ENCODE data around the gene AAK1. TPM values are rescaled to one million over a fixed set of nuclear protein-coding genes. Genes with fewer than 3 reads are reported as not detected.

AAK1 gene
- total and polyA plus RNA-seq, 2 donors (not counting 1 experiment from before 2014, with no cell fraction given): 43.5 to 45.7 TPM

DNA sequence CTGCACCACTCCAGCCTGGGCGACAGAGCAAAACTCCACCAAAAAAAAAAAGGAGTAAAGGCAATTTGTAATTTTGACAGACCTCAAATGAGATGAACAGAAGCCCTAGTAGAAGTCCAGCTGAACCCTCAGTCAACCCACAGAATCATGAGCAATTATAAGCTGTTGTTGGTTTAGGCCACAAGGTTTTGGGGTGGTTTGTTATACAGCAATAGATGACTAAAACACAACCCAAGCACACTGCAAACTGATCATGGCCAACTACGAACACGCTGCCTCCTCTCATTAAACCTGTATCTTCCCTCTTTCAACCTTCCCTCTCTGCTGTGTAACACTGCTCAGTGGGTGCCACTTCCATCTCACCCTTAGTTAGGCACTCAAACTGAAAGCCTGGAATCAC is 22.1 kb downstream of the AAK1 start:
- Histone ChIP-seq H3K9me3 (ENCODE audit: control insufficient read depth, insufficient read depth, low read depth, low read length) (no peaks in the 10 kb centered on the region), H3K27me3 (ENCODE audit: control insufficient read depth, insufficient read depth, low read length) (no peaks in the 10 kb centered on the region), H3K27ac (ENCODE audit: insufficient read depth, low read length) (no peak overlapping the region), H2AFZ (ENCODE audit: low read length) (no peak overlapping the region), H3K4me3 (replicated peaks in 1 of 4; ENCODE audit: control extremely low read depth in 1 of 4, insufficient read depth in 1 of 4, low read depth in 3 of 4, low read length in 4 of 4) (no peak overlapping the region), H3K9ac (ENCODE audit: insufficient read depth, low read length) (no peak overlapping the region), H3K4me2 (ENCODE audit: extremely low read depth, insufficient read depth, low read length) (no peak overlapping the region), H3K4me1 (ENCODE audit: control insufficient read depth, extremely low read depth, insufficient read depth, low read length) (peaks cover 2% of the 10 kb centered on the region), H3K79me2 (ENCODE audit: control insufficient read depth, insufficient read depth, low read length) (peaks cover 84% of the 10 kb centered on the region), H3K36me3 (ENCODE audit: control insufficient read depth, insufficient read depth, low read length) (no peaks in the 10 kb centered on the region), H4K20me1 (ENCODE audit: control insufficient read depth, extremely low read depth, insufficient read depth, low read length) (peaks cover 7% of the 10 kb centered on the region)
- TF ChIP-seq EZH2 (IDR thresholded peaks at IDR 0.05; ENCODE audit: low read length, missing control alignments): no peak
- TF ChIP-seq, protein P1, sequence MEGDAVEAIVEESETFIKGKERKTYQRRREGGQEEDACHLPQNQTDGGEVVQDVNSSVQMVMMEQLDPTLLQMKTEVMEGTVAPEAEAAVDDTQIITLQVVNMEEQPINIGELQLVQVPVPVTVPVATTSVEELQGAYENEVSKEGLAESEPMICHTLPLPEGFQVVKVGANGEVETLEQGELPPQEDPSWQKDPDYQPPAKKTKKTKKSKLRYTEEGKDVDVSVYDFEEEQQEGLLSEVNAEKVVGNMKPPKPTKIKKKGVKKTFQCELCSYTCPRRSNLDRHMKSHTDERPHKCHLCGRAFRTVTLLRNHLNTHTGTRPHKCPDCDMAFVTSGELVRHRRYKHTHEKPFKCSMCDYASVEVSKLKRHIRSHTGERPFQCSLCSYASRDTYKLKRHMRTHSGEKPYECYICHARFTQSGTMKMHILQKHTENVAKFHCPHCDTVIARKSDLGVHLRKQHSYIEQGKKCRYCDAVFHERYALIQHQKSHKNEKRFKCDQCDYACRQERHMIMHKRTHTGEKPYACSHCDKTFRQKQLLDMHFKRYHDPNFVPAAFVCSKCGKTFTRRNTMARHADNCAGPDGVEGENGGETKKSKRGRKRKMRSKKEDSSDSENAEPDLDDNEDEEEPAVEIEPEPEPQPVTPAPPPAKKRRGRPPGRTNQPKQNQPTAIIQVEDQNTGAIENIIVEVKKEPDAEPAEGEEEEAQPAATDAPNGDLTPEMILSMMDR (conservative IDR thresholded peaks at IDR 0.05 in 1 of 2, IDR thresholded peaks at IDR 0.05 in 1 of 2; ENCODE audit: low read depth in 1 of 2, low read length in 2 of 2): no peak
- DNase-seq (ENCODE audit: low read depth in 2 of 2): no peak

DNA sequence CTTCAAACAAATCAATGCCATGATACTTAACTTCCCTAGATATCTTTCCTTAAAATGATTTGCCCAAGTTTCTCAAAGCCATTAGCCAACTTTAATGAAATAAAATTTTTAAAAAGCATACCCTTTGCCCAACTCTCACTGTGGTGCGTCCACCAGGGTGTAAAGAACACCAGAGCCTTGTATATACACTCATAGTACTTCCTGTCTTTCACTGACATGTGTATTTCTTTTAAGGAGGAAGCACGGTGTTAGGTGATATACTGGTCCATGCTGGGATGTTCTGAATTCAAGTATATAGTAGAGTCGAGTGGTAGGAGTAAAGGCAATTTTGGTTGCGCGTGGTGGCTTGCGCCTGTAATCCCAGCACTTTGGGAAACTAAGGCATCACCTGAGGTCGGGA is 22.7 kb downstream of the AAK1 start:
- H3K36me3 ChIP-seq (ENCODE audit: control insufficient read depth, insufficient read depth, low read length): no peaks in the 10 kb centered on the region
- H4K20me1 ChIP-seq (ENCODE audit: control insufficient read depth, extremely low read depth, insufficient read depth, low read length): peaks cover 7% of the 10 kb centered on the region
- H3K4me1 ChIP-seq (ENCODE audit: control insufficient read depth, extremely low read depth, insufficient read depth, low read length): peaks cover 2% of the 10 kb centered on the region
- peaks cover 86% of the 10 kb centered on the region for H3K79me2 ChIP-seq (ENCODE audit: control insufficient read depth, insufficient read depth, low read length)
- H3K9me3 ChIP-seq (ENCODE audit: control insufficient read depth, insufficient read depth, low read depth, low read length): no peaks in the 10 kb centered on the region
- no peak overlapping the region for H2AFZ ChIP-seq (ENCODE audit: low read length)
- H3K4me2 ChIP-seq (ENCODE audit: extremely low read depth, insufficient read depth, low read length): no peak overlapping the region
- H3K27me3 ChIP-seq (ENCODE audit: control insufficient read depth, insufficient read depth, low read length): no peaks in the 10 kb centered on the region
- no peak overlapping the region for H3K4me3 ChIP-seq (replicated peaks in 1 of 4; ENCODE audit: control extremely low read depth in 1 of 4, insufficient read depth in 1 of 4, low read depth in 3 of 4, low read length in 4 of 4)
- no peak overlapping the region for H3K27ac ChIP-seq (ENCODE audit: insufficient read depth, low read length)
- TF ChIP-seq, protein P1 (conservative IDR thresholded peaks at IDR 0.05 in 1 of 2, IDR thresholded peaks at IDR 0.05 in 1 of 2; ENCODE audit: low read depth in 1 of 2, low read length in 2 of 2): no peak
- no peak for TF ChIP-seq EZH2 (IDR thresholded peaks at IDR 0.05; ENCODE audit: low read length, missing control alignments)
- H3K9ac ChIP-seq (ENCODE audit: insufficient read depth, low read length): no peak overlapping the region
- no peak for DNase-seq (ENCODE audit: low read depth in 2 of 2)

DNA sequence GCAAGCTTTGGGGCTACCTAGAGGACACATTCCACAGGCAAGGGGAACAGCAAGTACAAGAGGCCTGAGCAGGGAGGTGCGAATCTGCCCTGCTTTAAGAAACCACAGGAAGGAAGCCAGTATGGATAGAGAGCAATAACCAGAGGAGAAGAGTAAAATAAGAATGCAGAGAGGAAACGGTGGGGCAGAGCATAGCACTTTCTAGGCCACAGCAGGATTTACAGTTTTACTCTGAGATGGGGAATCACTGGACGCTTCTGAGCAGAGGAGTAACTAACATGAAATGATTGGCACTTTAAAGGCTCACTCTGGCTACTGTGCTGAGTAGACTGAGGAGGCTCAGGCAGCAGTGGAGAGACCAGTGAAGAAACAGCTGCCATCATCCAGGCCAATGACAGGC is 23.8 kb downstream of the AAK1 start:
- peaks cover 82% of the 10 kb centered on the region for H3K79me2 ChIP-seq (ENCODE audit: control insufficient read depth, insufficient read depth, low read length)
- no peak overlapping the region for H3K4me3 ChIP-seq (replicated peaks in 1 of 4; ENCODE audit: control extremely low read depth in 1 of 4, insufficient read depth in 1 of 4, low read depth in 3 of 4, low read length in 4 of 4)
- peaks cover under 1% of the 10 kb centered on the region for H3K36me3 ChIP-seq (ENCODE audit: control insufficient read depth, insufficient read depth, low read length)
- H2AFZ ChIP-seq (ENCODE audit: low read length): no peak overlapping the region
- H4K20me1 ChIP-seq (ENCODE audit: control insufficient read depth, extremely low read depth, insufficient read depth, low read length): peaks cover 3% of the 10 kb centered on the region
- no peaks in the 10 kb centered on the region for H3K4me1 ChIP-seq (ENCODE audit: control insufficient read depth, extremely low read depth, insufficient read depth, low read length)
- no peaks in the 10 kb centered on the region for H3K27me3 ChIP-seq (ENCODE audit: control insufficient read depth, insufficient read depth, low read length)
- H3K9me3 ChIP-seq (ENCODE audit: control insufficient read depth, insufficient read depth, low read depth, low read length): no peaks in the 10 kb centered on the region
- H3K4me2 ChIP-seq (ENCODE audit: extremely low read depth, insufficient read depth, low read length): no peak overlapping the region
- TF ChIP-seq, protein P1 (conservative IDR thresholded peaks at IDR 0.05 in 1 of 2, IDR thresholded peaks at IDR 0.05 in 1 of 2; ENCODE audit: low read depth in 1 of 2, low read length in 2 of 2): no peak
- no peak for TF ChIP-seq EZH2 (IDR thresholded peaks at IDR 0.05; ENCODE audit: low read length, missing control alignments)
- H3K9ac ChIP-seq (ENCODE audit: insufficient read depth, low read length): no peak overlapping the region
- DNase-seq (ENCODE audit: low read depth in 2 of 2): no peak
- H3K27ac ChIP-seq (ENCODE audit: insufficient read depth, low read length): no peak overlapping the region

Data from fibroblast of lung (primary cell).